GM12801 (cell line): ENCODE measurements around the gene SF3B3.

Experiments used
- TF ChIP-seq, protein P1 (sequence below): IDR thresholded peaks from one replicate; pipeline ENCODE4 v1.5.1; 2011; ENCODE audit warnings: control low read depth; ENCODE audit not compliant: insufficient read length; ENCODE audit errors: extremely low read depth

The SF3B3 gene

DNA sequence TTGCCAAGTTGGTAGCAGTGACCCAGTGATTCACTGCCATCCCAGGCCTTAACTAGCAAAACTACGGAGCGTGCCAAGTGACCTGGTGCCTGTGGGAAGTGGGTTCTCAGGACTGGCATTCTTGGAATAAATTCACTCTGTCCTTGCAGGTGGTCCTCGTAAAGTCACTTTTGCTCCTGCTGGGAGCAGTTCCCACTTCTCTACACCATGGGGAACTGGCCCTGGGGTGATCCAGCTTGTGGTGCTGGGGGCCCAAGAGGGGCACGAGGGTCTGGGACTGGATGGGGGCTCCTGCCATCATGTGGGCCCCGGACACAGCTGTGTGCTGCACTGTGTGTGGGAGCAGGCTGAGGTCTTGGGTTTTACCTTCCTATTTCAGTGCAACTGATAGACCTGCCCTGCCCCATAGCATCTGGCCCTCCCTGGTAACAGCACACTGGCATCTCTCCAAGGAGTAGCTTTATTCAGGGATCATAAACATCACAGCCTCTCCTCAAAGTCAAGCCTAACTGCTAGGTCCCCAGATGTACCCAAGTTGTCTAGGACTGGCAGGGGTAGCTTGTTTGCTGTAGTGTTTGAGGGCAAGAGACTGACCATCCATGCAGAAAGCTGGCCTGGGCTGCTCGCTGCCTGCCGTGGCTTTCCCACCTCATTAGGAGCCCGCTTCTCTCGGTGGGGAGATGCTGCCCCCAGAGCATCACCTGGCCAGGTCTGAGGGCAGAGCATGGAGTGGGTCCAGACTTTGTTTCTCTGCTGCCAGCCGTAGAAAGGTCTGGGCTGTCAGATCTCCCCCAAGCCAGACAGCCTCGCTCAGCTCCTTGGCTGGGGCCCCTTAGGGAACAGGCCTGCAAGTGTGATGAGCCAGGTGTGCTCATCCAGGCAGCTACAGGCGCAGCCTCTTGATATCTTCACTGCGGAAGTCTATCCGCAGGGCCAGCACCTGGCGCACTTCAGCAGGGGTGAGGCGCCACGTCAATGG lies 43.2 kb upstream of the SF3B3 start:
- TF ChIP-seq, protein P1, sequence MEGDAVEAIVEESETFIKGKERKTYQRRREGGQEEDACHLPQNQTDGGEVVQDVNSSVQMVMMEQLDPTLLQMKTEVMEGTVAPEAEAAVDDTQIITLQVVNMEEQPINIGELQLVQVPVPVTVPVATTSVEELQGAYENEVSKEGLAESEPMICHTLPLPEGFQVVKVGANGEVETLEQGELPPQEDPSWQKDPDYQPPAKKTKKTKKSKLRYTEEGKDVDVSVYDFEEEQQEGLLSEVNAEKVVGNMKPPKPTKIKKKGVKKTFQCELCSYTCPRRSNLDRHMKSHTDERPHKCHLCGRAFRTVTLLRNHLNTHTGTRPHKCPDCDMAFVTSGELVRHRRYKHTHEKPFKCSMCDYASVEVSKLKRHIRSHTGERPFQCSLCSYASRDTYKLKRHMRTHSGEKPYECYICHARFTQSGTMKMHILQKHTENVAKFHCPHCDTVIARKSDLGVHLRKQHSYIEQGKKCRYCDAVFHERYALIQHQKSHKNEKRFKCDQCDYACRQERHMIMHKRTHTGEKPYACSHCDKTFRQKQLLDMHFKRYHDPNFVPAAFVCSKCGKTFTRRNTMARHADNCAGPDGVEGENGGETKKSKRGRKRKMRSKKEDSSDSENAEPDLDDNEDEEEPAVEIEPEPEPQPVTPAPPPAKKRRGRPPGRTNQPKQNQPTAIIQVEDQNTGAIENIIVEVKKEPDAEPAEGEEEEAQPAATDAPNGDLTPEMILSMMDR = no peak

DNA sequence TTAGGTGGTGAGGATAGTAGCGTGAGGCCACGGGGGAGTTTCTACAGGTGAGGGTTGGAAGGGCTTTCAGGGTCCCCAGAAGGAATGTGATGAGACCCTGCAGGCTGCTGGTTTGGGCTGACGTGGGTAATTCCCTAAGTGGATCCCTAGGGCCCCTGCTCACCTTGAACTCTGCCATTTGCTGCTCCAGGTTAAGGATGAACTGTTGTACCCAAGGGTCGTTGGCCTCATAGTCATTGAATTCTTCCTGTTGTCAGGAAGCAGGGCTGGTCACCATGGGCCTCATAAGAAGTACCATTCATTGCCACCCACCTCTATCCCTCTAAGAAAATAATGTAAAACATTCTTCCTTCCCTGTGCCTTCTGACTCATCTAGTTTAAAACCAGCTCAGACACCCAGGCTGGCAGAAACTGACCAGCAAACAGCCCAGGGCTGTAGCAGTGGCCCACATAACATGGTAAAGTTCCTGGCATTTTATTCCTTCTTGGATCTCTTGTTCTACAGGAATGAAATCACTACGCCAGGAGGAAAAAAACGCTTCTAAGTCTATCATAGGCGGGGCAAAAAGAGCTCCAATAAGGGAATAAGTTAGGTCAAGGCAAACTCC lies 41.6 kb upstream of the SF3B3 start:
- TF ChIP-seq, protein P1 = no peak

DNA sequence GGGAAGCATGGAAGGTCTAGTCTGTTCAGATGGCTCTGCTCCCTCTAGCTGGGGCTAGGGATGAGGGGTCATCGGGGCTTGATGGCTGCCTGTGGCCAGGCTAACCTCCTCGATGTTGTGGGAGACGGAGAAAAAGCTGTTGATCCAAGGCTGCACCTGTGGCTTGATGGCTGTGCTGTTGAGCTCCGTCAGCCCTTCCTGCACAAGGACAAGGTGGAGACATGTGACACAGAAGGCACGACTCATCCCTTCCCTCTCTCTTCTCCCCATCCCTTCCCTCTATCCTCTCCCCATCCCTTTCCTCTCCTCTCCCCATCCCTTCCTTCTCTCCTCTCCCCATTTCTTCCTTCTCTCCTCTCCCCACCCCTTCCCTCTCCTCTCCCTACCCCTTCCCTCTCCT lies 41.0 kb upstream of the SF3B3 start:
- TF ChIP-seq, protein P1 = no peak

DNA sequence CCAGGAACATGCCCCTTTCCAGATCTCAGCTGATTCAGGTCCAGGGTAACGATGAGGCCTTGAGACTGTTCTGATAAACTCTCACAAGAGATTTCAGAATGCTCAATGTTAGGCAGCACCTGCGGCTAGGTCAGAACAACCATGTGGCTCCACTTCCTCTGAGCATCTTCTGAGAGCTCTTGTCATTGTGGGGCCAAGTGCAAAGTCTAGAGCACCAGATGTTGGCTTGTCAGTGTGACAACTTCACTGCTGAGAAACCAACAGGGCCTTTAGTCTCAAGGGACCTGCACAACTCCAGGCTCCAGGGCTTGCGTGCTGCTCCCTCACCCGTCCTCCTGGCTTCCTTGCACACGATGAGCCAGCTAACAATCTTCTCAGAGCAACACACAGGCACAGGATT lies 40.2 kb upstream of the SF3B3 start:
- TF ChIP-seq, protein P1 = no peak

DNA sequence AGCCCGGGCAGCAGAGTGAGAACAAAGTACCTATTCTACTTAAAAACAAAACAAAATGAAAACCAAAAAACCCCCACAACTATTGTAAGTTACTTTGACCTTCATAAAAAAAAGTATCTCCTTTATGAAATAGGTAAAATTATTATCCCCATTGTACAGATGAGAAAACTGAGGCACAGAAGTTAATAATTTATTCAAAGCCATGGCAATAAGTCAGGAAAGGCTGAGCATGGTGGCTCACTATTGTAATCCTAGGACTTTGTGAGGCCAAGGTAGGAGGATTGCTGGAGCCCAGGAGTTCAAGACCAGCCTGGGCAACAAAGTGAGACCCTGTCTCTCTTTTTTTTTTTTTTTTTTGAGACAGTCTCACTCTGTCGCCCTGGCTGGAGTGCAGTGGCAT lies 38.7 kb upstream of the SF3B3 start:
- TF ChIP-seq, protein P1 = no peak

DNA sequence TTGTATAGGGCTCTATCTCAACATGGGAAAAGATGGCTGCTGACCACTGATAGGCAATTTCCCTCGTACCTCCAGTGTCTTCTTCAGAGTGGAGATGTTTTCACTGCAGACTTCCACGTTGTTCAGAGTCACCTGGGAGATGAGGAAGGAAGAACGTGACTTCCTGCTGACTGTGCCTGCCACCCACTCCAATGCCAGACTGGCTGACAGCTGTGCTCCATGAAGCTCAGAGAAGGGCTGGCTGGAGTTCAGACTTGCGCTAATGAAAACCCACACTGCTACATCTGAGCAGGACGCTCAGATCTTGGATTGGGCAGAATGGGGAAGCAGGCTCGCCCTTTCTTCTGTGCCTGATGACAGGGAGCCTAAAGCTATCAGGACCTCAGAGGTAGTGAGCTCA lies 33.4 kb upstream of the SF3B3 start:
- TF ChIP-seq, protein P1 = no peak

DNA sequence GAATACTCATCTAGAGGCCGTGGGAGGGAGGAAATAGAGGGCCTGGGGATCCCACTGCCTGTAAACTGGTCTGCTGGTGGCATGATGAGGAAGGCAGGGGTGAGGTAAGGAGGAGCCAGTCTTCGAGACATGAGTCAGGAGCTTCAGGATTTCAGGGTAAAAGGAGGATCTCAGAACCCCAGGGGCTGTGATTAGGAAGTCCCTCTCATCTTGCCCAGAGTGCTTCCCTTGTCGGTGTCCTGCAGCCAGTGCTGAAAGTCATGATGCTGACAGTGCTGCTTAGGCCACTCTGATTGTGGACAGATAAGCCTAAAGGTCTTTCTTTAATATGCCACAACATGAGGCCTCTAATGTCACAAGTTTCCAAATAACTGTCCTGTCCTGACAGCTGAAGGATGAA lies 29.8 kb upstream of the SF3B3 start:
- TF ChIP-seq, protein P1 = no peak
